NCI-H526 treated with DMSO at 0.1 percent for 48 hours (cell line): ENCODE results near the gene STX17.
"Not testable (repeated sequence)": the region's sequence is repeated elsewhere in the genome, so short reads cannot be mapped to it uniquely, and the experiment has no call there.

ENCODE experiments used
- DNase-seq: peaks from one replicate; lab custom pipeline; 2025; lab: John Stamatoyannopoulos, UW

Gene STX17

GRCh38 chr9:99971410-99971809 is 65.0 kb downstream of the STX17 start:
- DNase-seq: no peak

GRCh38 chr9:99973455-99973854 is 67.0 kb downstream of the STX17 start:
- DNase-seq: no peak

GRCh38 chr9:99977033-99977792 is 70.8 kb downstream of the STX17 start:
- DNase-seq: no peak

- DNase-seq: no peak
These were observed 71.8 kb downstream of the STX17 start for GRCh38 chr9:99978221-99978620.

- DNase-seq: no peak
These were observed 74.1 kb downstream of the STX17 start for GRCh38 chr9:99980598-99980997.

GRCh38 chr9:99986642-99987041 is 80.2 kb downstream of the STX17 start:
- no peak for DNase-seq

- not testable (repeated sequence) for DNase-seq
These were observed 84.1 kb downstream of the STX17 start for GRCh38 chr9:99990508-99990907.

GRCh38 chr9:99998266-99998665 is 91.8 kb downstream of the STX17 start:
- DNase-seq: no peak

- DNase-seq: no peak
These were observed 92.4 kb downstream of the STX17 start for GRCh38 chr9:99998866-99999265.

GRCh38 chr9:99999797-100000196 is 93.3 kb downstream of the STX17 start:
- DNase-seq: no peak

- DNase-seq: peak; percentile 34
These were observed 104.7 kb downstream of the STX17 start for GRCh38 chr9:100011062-100011681.

GRCh38 chr9:100012279-100012678 is 105.8 kb downstream of the STX17 start:
- no peak for DNase-seq

- DNase-seq: no peak
These were observed 107.1 kb downstream of the STX17 start for GRCh38 chr9:100013573-100013972.

- DNase-seq: no peak
These were observed 108.4 kb downstream of the STX17 start for GRCh38 chr9:100014846-100015245.

GRCh38 chr9:100019541-100019940 is 113.1 kb downstream of the STX17 start:
- no peak for DNase-seq
